ENCODE data around the gene PIMREG.

The PIMREG gene

GRCh38 chr17:6492892-6493674 lies 48.8 kb downstream of the PIMREG start:
- H3K36me3 ChIP-seq (ENCODE audit: insufficient read depth, low read length): no peaks in the 10 kb centered on the region
- no peak overlapping the region for H3K4me2 ChIP-seq (ENCODE audit: low read depth, low read length, poor library complexity, severe bottlenecking)
- no peaks in the 10 kb centered on the region for H3K79me2 ChIP-seq (ENCODE audit: insufficient read depth, low read length)
- no peaks in the 10 kb centered on the region for H3K27me3 ChIP-seq (ENCODE audit: insufficient read depth, low read length, poor library complexity, severe bottlenecking)
- no peak overlapping the region; the same call in 1 of the 2 replicates for H2AFZ ChIP-seq (ENCODE audit: low read length)
- no peaks in the 10 kb centered on the region for H3F3A ChIP-seq (ENCODE audit: low read depth)
- H3K9me2 ChIP-seq (replicated peaks; ENCODE audit: low read depth, low read length): no peaks in the 10 kb centered on the region
- peaks cover 14% of the 10 kb centered on the region for H3K4me1 ChIP-seq (ENCODE audit: insufficient read depth, low read length, poor library complexity, severe bottlenecking)
- no peak overlapping the region for H3K9ac ChIP-seq (ENCODE audit: low read depth, low read length, poor library complexity, severe bottlenecking)
- H4K20me1 ChIP-seq (ENCODE audit: insufficient read depth, low read length, poor library complexity, severe bottlenecking): no peaks in the 10 kb centered on the region
- H3K4me3 ChIP-seq (ENCODE audit: low read length, poor library complexity, severe bottlenecking): no peak overlapping the region
- H3K9me3 ChIP-seq (ENCODE audit: insufficient read depth, low read depth, low read length): no peaks in the 10 kb centered on the region
- no peak for TF ChIP-seq CTCF (conservative IDR thresholded peaks at IDR 0.05; ENCODE audit: low read length)

- H3K4me1 ChIP-seq (ENCODE audit: insufficient read depth, low read length, poor library complexity, severe bottlenecking): peaks cover 14% of the 10 kb centered on the region
- H3K79me2 ChIP-seq (ENCODE audit: insufficient read depth, low read length): no peaks in the 10 kb centered on the region
- no peaks in the 10 kb centered on the region for H4K20me1 ChIP-seq (ENCODE audit: insufficient read depth, low read length, poor library complexity, severe bottlenecking)
- no peaks in the 10 kb centered on the region for H3K9me2 ChIP-seq (replicated peaks; ENCODE audit: low read depth, low read length)
- H3F3A ChIP-seq (ENCODE audit: low read depth): no peaks in the 10 kb centered on the region
- no peaks in the 10 kb centered on the region for H3K27me3 ChIP-seq (ENCODE audit: insufficient read depth, low read length, poor library complexity, severe bottlenecking)
- no peaks in the 10 kb centered on the region for H3K36me3 ChIP-seq (ENCODE audit: insufficient read depth, low read length)
- no peak overlapping the region for H3K9ac ChIP-seq (ENCODE audit: low read depth, low read length, poor library complexity, severe bottlenecking)
- no peak overlapping the region for H3K4me2 ChIP-seq (ENCODE audit: low read depth, low read length, poor library complexity, severe bottlenecking)
- no peak overlapping the region for H3K4me3 ChIP-seq (ENCODE audit: low read length, poor library complexity, severe bottlenecking)
- H2AFZ ChIP-seq (ENCODE audit: low read length): no peak overlapping the region
- no peaks in the 10 kb centered on the region for H3K9me3 ChIP-seq (ENCODE audit: insufficient read depth, low read depth, low read length)
- TF ChIP-seq EZH2phosphoT487 (IDR thresholded peaks at IDR 0.05; ENCODE audit: borderline replicate concordance) (no peak), CTCF (conservative IDR thresholded peaks at IDR 0.05; ENCODE audit: low read length) (no peak)
These were observed 50.1 kb downstream of the PIMREG start for GRCh38 chr17:6494239-6494941.

- Histone ChIP-seq H3K9ac (ENCODE audit: low read depth, low read length, poor library complexity, severe bottlenecking) (no peak overlapping the region), H3K4me3 (ENCODE audit: low read length, poor library complexity, severe bottlenecking) (peak overlapping the region; percentile 26), H3K4me1 (ENCODE audit: insufficient read depth, low read length, poor library complexity, severe bottlenecking) (peaks cover 14% of the 10 kb centered on the region), H3K79me2 (ENCODE audit: insufficient read depth, low read length) (no peaks in the 10 kb centered on the region), H2AFZ (ENCODE audit: low read length) (peak overlapping the region; percentile 72), H4K20me1 (ENCODE audit: insufficient read depth, low read length, poor library complexity, severe bottlenecking) (no peaks in the 10 kb centered on the region), H3K36me3 (ENCODE audit: insufficient read depth, low read length) (no peaks in the 10 kb centered on the region), H3K27me3 (ENCODE audit: insufficient read depth, low read length, poor library complexity, severe bottlenecking) (no peaks in the 10 kb centered on the region), H3F3A (ENCODE audit: low read depth) (no peaks in the 10 kb centered on the region), H3K9me3 (ENCODE audit: insufficient read depth, low read depth, low read length) (no peaks in the 10 kb centered on the region), H3K9me2 (replicated peaks; ENCODE audit: low read depth, low read length) (no peaks in the 10 kb centered on the region), H3K4me2 (ENCODE audit: low read depth, low read length, poor library complexity, severe bottlenecking) (peak overlapping the region; percentile 44)
- TF ChIP-seq CTCF (conservative IDR thresholded peaks at IDR 0.05; ENCODE audit: low read length) (peak; percentile 57), EZH2phosphoT487 (IDR thresholded peaks at IDR 0.05; ENCODE audit: borderline replicate concordance) (no peak)
These were observed 51.3 kb downstream of the PIMREG start for GRCh38 chr17:6495450-6496115.

Data from Loucy (cell line).